Panc1 (cell line): ENCODE data around the gene CCND2. TPM values are rescaled to one million over a fixed set of nuclear protein-coding genes. Genes with fewer than 3 reads are reported as not detected.

Experiments
- ATAC-seq: fragments of 200-7000 bp; cut with Tn5 transposase; 2 replicates; pipeline ENCODE4 v1.9.1; 2020; ENCODE audit warnings: mild to moderate bottlenecking, moderate library complexity
- BruUV-seq: library from RNA; stranded (reverse); fragments of 400-500 nt; replicated peaks from 2 replicates; lab custom pipeline; 2021; lab: Mats Ljungman, UMichigan
- CTCF ChIA-PET: fragments of 300-600 bp; sonication (Branson Sonifier 250); formaldehyde crosslinking; loops from one replicate; lab custom pipeline; 2022; ENCODE audit warnings: antibody characterized with exemption; lab: Charles Lee
- POLR2A ChIA-PET: fragments of 300-600 bp; sonication (Branson Sonifier 250); formaldehyde crosslinking; loops from one replicate; lab custom pipeline; 2022; ENCODE audit warnings: antibody characterized with exemption; lab: Charles Lee
- DNase-seq: peaks from one replicate; pipeline ENCODE4 v3.0.0-alpha.2; 2010; ENCODE audit warnings: low read depth, low spot score
- H3K27ac ChIP-seq: 2 replicates; pipeline ENCODE4 v1.5.1; 2011; ENCODE audit warnings: mild to moderate bottlenecking, low read length, inconsistent platforms
- H3K27me3 ChIP-seq: fragments of 200-500 bp; sonication (Bioruptor generic); 2 replicates; pipeline ENCODE4 v1.6.0; 2014; ENCODE audit warnings: low read length, inconsistent platforms; ENCODE audit not compliant: control insufficient read depth, insufficient read depth
- H3K36me3 ChIP-seq: fragments of 200-500 bp; sonication (Bioruptor generic); 2 replicates; pipeline ENCODE4 v1.5.1; 2014; ENCODE audit warnings: inconsistent platforms, mild to moderate bottlenecking, low read length, moderate library complexity; ENCODE audit not compliant: control insufficient read depth, insufficient read depth
- H3K4me1 ChIP-seq: 2 replicates; pipeline ENCODE4 v1.5.1; 2011; ENCODE audit warnings: inconsistent platforms, mild to moderate bottlenecking, low read length, moderate library complexity; ENCODE audit not compliant: control insufficient read depth, insufficient read depth
- H3K4me3 ChIP-seq, 2 experiments: 2 replicates each; pipeline ENCODE4 v1.5.1; 2011 to 2012; ENCODE audit warnings: low read depth in 2 of 2, low read length in 2 of 2, mild to moderate bottlenecking in 2 of 2, inconsistent platforms in 1 of 2, moderate library complexity in 1 of 2
- H3K9me3 ChIP-seq: fragments of 200-500 bp; sonication (Bioruptor generic); 2 replicates; pipeline ENCODE4 v1.5.1; 2014; ENCODE audit warnings: low read depth, mild to moderate bottlenecking, inconsistent platforms, low read length, moderate library complexity; ENCODE audit not compliant: control insufficient read depth, insufficient read depth
- CTCF ChIP-seq: fragments of 450-650 bp; IDR thresholded peaks from 2 replicates; pipeline ENCODE4 v1.5.1; 2017; ENCODE audit warnings: mild to moderate bottlenecking
- POLR2AphosphoS5 ChIP-seq: IDR thresholded peaks from 2 replicates; pipeline ENCODE4 v1.6.1; 2012; ENCODE audit warnings: mild to moderate bottlenecking, low read depth, low read length, moderate library complexity
- REST ChIP-seq, 2 experiments: IDR thresholded peaks; 2 replicates each; pipeline ENCODE4 v1.6.1; 2011 to 2012; ENCODE audit warnings: low read depth in 2 of 2, control low read depth in 1 of 2, low read length in 1 of 2, mild to moderate bottlenecking in 1 of 2, moderate library complexity in 1 of 2; ENCODE audit not compliant: insufficient read depth in 1 of 2
- SIN3A ChIP-seq: IDR thresholded peaks from 2 replicates; pipeline ENCODE4 v1.6.1; 2012; ENCODE audit warnings: low read depth, mild to moderate bottlenecking, low read length, moderate library complexity, borderline replicate concordance; ENCODE audit not compliant: insufficient read depth
- TCF7L2 ChIP-seq: IDR thresholded peaks from 2 replicates; pipeline ENCODE4 v1.6.1; 2011; ENCODE audit warnings: mild to moderate bottlenecking, low read depth, low read length, inconsistent platforms
- in situ Hi-C: cut with HindIII; loops from 2 replicates; pipeline ENCODE4 v1.10.0; 2016; ENCODE audit warnings: low sequenced_read_pairs, low pct_unique_long_range_greater_than_20kb
- intact Hi-C: fragments of 100-400 bp; cut with micrococcal nuclease; formaldehyde crosslinking; loops from one replicate; pipeline ENCODE4 v1.10.0; 2022; ENCODE audit not compliant: unreplicated experiment
- total RNA-seq: library from RNA; stranded (reverse); gene quantifications from one replicate; pipeline ENCODE4 v1.2.1, GENCODE V29; 2021; ENCODE audit not compliant: unreplicated experiment

Gene CCND2
- total RNA-seq, 1 experiment from 2014 or later = 1.5 TPM

- POLR2A ChIA-PET = no interaction called here
- in situ Hi-C loops = no loop called here
These were observed 48.0 kb upstream of the CCND2 start for GRCh38 chr12:4225571-4225970.

GRCh38 chr12:4227046-4227445 lies 46.5 kb upstream of the CCND2 start:
- no peak for ATAC-seq
- in situ Hi-C loops = no loop called here
- H3K9me3 ChIP-seq = no peaks in the 10 kb centered on the region
- H3K36me3 ChIP-seq = no peaks in the 10 kb centered on the region
- no peak for TF ChIP-seq REST (IDR thresholded peaks at IDR 0.05; ENCODE audit: insufficient read depth in 1 of 2, low read depth in 2 of 2, low read length in 1 of 2)
- TF ChIP-seq POLR2AphosphoS5 = no peak
- ChIA-PET POLR2A (no interaction called here), CTCF (no interaction called here)
- intact Hi-C loops = no loop called here
- DNase-seq = no peak
- no peak overlapping the region for H3K27ac ChIP-seq
- no TSS peak for BruUV-seq
- H3K4me3 ChIP-seq = no peak overlapping the region
- no peaks in the 10 kb centered on the region for H3K27me3 ChIP-seq
- no peaks in the 10 kb centered on the region for H3K4me1 ChIP-seq

More at GRCh38 chr12:4225571-4225970, 48.0 kb upstream of the CCND2 start:
- no peak overlapping the region for H3K27ac ChIP-seq
- no peak overlapping the region for H3K4me3 ChIP-seq
- no peaks in the 10 kb centered on the region for H3K27me3 ChIP-seq
- ATAC-seq (no peak), DNase-seq (no peak)
- CTCF ChIA-PET = no interaction called here
- no peaks in the 10 kb centered on the region for H3K36me3 ChIP-seq
- TF ChIP-seq SIN3A (no peak), TCF7L2 (no peak), REST (IDR thresholded peaks at IDR 0.05; ENCODE audit: insufficient read depth in 1 of 2, low read depth in 2 of 2, low read length in 1 of 2) (no peak)
- no peaks in the 10 kb centered on the region for H3K9me3 ChIP-seq
- no TSS peak for BruUV-seq
- intact Hi-C loops = no loop called here
- H3K4me1 ChIP-seq = no peaks in the 10 kb centered on the region

GRCh38 chr12:4228122-4228580 lies 45.4 kb upstream of the CCND2 start:
- no TSS peak for BruUV-seq
- Histone ChIP-seq H3K4me3 (no peak overlapping the region), H3K27me3 (no peaks in the 10 kb centered on the region), H3K27ac (no peak overlapping the region), H3K36me3 (no peaks in the 10 kb centered on the region), H3K4me1 (no peaks in the 10 kb centered on the region), H3K9me3 (no peaks in the 10 kb centered on the region)
- TF ChIP-seq CTCF = no peak
- TF ChIP-seq TCF7L2 = no peak
- no peak for TF ChIP-seq POLR2AphosphoS5
- CTCF ChIA-PET = no interaction called here
- ATAC-seq (no peak), DNase-seq (no peak)
- POLR2A ChIA-PET = no interaction called here
- intact Hi-C loops (no loop called here), in situ Hi-C loops (no loop called here)
